OCI-LY1 (cell line): ENCODE data around the gene NACC1.

Source experiments
- EZH2 ChIP-seq: fragments of 200-600 bp; sonication (generic), shearing (Covaris generic); IDR thresholded peaks from 2 replicates; pipeline ENCODE4 v1.8.0; 2017; ENCODE audit warnings: borderline replicate concordance, mixed run types, mild to moderate bottlenecking, antibody characterized with exemption, low read length, moderate library complexity, mixed read lengths
- TF ChIP-seq, protein P1 (sequence below): fragments of 200-600 bp; sonication (generic), shearing (Covaris generic); IDR thresholded peaks from 2 replicates; pipeline ENCODE4 v1.5.1; 2017; ENCODE audit warnings: mild to moderate bottlenecking, antibody characterized with exemption, low read length, moderate library complexity, mixed read lengths

DNA sequence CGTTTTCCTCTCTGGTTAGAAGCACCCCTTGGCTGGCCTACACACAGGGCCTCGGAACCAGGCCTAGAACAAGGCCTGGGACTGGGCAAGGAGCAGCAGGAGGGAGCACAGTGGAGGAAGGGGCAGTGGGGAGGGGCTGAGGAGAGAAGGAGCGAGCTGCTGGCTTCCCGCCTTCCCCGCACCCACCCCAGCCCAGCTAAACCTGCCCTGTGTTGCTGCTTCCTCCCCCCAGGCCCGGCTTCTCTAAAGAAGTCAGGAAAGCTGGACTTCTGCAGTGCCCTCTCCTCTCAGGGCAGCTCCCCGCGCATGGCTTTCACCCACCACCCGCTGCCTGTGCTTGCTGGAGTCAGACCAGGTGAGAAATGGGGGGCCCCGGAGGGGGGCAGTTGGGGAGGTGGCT lies 39.7 kb upstream of the NACC1 start:
- TF ChIP-seq EZH2: no peak
- TF ChIP-seq, protein P1, sequence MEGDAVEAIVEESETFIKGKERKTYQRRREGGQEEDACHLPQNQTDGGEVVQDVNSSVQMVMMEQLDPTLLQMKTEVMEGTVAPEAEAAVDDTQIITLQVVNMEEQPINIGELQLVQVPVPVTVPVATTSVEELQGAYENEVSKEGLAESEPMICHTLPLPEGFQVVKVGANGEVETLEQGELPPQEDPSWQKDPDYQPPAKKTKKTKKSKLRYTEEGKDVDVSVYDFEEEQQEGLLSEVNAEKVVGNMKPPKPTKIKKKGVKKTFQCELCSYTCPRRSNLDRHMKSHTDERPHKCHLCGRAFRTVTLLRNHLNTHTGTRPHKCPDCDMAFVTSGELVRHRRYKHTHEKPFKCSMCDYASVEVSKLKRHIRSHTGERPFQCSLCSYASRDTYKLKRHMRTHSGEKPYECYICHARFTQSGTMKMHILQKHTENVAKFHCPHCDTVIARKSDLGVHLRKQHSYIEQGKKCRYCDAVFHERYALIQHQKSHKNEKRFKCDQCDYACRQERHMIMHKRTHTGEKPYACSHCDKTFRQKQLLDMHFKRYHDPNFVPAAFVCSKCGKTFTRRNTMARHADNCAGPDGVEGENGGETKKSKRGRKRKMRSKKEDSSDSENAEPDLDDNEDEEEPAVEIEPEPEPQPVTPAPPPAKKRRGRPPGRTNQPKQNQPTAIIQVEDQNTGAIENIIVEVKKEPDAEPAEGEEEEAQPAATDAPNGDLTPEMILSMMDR: no peak
